Nephron (organoid): Measurements from ENCODE around the gene TRMU.
"Not testable (repeated sequence)": the region's sequence is repeated elsewhere in the genome, so short reads cannot be mapped to it uniquely, and the experiment has no call there.

Experiments
- H3K27ac Mint-ChIP-seq, 3 experiments: 2 replicates each; pipeline ENCODE4 v1.8.0; 2020; ENCODE audit warnings: mixed read lengths in 3 of 3, mild to moderate bottlenecking in 2 of 3, moderate library complexity in 1 of 3
- H3K27me3 Mint-ChIP-seq: 2 replicates; pipeline ENCODE4 v1.8.0; 2021; ENCODE audit warnings: low read depth, mild to moderate bottlenecking, moderate library complexity, mixed read lengths
- H3K36me3 Mint-ChIP-seq: 2 replicates; pipeline ENCODE4 v1.8.0; 2020; ENCODE audit warnings: low read depth, mixed read lengths
- H3K4me1 Mint-ChIP-seq: 2 replicates; pipeline ENCODE4 v1.8.0; 2020; ENCODE audit warnings: mixed read lengths
- H3K4me3 Mint-ChIP-seq, 3 experiments: 2 replicates each; pipeline ENCODE4 v1.8.0; 2020; ENCODE audit warnings: mild to moderate bottlenecking in 3 of 3, mixed read lengths in 3 of 3, moderate library complexity in 2 of 3
- H3K9me3 Mint-ChIP-seq: 2 replicates; pipeline ENCODE4 v1.8.0; 2020; ENCODE audit warnings: mixed read lengths
- CTCF ChIP-seq, 3 experiments: fragments of 200-600 bp; sonication (generic); IDR thresholded peaks; one replicate each; pipeline ENCODE4 v1.5.0; 2021; ENCODE audit warnings: antibody characterized with exemption in 3 of 3; ENCODE audit not compliant: unreplicated experiment in 3 of 3

TRMU gene

DNA sequence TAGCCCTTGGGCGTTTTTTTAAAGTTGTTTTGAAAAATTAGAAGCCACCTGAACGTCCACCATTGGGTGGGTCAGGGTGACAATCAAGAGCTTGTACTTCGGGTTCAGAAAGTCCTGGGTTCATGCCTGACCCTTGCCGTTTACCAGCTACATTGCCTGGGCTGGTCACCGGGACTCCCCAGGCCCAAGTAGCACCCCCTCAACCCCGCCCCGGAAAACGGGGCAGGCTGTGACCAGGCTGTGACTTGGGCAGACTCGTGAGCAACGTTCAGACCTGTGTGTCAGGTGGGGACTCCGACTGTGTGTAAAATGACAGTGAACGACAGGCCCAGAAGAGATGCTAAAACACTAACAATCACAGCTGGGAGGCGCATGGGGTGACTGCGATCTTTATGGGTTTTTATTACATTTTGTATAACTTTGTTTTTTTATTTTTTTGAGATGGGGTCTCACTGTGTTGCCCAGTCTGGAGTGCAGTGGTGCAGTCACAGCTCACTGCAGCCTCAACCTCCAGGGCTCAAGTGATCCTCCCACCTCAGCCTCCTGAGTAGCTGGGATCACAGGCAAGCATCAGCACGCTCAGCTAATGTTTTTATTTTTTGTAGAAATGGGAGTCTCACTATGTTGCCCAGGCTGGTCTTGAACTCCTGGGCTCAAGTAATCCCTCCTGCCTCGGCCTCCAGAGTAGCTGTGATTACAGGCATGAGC is 56.8 kb downstream of the TRMU start:
- TF ChIP-seq CTCF (IDR thresholded peaks at IDR 0.05; ENCODE audit: unreplicated experiment in 3 of 3): no peak
- Mint-ChIP-seq H3K4me3 (no peak overlapping the region), H3K4me1 (peaks cover 4% of the 10 kb centered on the region), H3K27ac (no peak overlapping the region), H3K9me3 (no peaks in the 10 kb centered on the region), H3K27me3 (no peaks in the 10 kb centered on the region), H3K36me3 (no peaks in the 10 kb centered on the region)

DNA sequence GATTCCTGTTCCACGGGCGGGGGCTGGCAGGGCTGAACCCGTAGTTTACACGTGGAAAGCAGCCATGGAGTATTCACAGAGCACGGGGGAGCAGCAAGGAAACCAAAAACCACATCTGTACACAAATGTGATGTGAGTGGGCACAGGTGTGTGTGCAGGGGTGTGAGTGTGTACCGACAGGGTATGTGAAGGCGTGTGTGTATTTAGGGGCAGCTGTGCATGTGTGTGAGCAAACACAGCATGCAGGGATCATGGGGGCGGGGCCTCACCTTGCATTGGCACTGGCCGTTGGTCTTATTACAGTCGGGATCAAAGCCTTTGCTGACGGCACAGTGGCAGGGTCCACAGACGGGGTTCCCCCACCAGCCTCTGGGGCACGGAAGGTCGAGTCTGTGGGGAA is 58.4 kb downstream of the TRMU start:
- no peaks in the 10 kb centered on the region for H3K27me3 Mint-ChIP-seq
- no peaks in the 10 kb centered on the region for H3K9me3 Mint-ChIP-seq
- H3K4me1 Mint-ChIP-seq: peaks cover 4% of the 10 kb centered on the region

DNA sequence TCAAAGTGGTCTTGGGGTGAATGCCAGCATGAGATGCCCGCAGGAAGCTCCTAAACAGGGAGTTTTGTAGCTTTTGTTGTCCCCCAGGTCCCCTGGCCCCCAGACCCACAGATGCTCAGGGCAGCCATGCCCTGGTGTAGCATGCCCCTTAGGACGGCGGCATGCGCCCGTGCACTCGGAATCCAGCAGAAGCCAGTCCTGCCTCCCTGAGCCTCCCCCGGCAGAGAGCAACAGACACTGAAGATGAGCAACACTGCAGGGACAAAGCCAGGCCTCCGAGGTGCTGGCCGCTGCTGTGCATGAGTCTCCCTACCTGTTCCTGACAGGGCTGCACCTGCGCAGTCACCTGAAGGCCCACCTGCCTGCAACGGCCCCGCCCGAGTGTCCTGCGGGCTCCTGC is 59.1 kb downstream of the TRMU start:
- no peaks in the 10 kb centered on the region for H3K36me3 Mint-ChIP-seq
- peaks cover 4% of the 10 kb centered on the region for H3K4me1 Mint-ChIP-seq
- H3K27ac Mint-ChIP-seq: no peak overlapping the region

More for the DNA sequence above, 58.4 kb downstream of the TRMU start:
- TF ChIP-seq CTCF (IDR thresholded peaks at IDR 0.05; ENCODE audit: unreplicated experiment in 3 of 3): no peak
- Mint-ChIP-seq H3K36me3 (no peaks in the 10 kb centered on the region), H3K4me3 (no peak overlapping the region), H3K27ac (no peak overlapping the region)

GRCh38 chr22:46395145-46395544 is 59.6 kb downstream of the TRMU start:
- H3K27ac Mint-ChIP-seq: no peak overlapping the region
- TF ChIP-seq CTCF (IDR thresholded peaks at IDR 0.05; ENCODE audit: unreplicated experiment in 3 of 3): no peak
- H3K4me1 Mint-ChIP-seq: no peaks in the 10 kb centered on the region
- H3K4me3 Mint-ChIP-seq: no peak overlapping the region
- H3K9me3 Mint-ChIP-seq: no peaks in the 10 kb centered on the region
- H3K36me3 Mint-ChIP-seq: no peaks in the 10 kb centered on the region
- H3K27me3 Mint-ChIP-seq: no peaks in the 10 kb centered on the region

More for the DNA sequence above, 59.1 kb downstream of the TRMU start:
- TF ChIP-seq CTCF (IDR thresholded peaks at IDR 0.05; ENCODE audit: unreplicated experiment in 3 of 3): no peak
- Mint-ChIP-seq H3K27me3 (no peaks in the 10 kb centered on the region), H3K4me3 (no peak overlapping the region), H3K9me3 (no peaks in the 10 kb centered on the region)

DNA sequence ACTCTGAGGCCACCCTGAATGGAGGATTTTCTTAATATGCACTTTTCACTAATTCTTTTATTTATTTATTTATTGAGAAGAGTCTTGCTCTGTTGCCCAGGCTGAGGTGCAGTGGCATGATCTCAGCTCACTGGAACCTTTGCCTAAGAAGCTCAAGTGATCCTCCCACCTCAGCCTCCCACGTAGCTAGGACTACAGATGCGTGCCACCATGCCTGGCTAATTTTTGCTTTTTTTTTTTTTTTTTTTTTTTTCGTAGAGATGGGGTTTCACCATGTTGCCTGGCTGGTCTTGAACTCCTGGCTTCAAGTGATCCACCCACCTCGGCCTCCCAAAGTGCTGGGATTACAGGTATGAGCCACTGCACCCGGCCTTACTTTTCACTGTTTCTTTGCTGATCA is 61.5 kb downstream of the TRMU start:
- H3K9me3 Mint-ChIP-seq, H3K4me1 Mint-ChIP-seq, H3K4me3 Mint-ChIP-seq, H3K27ac Mint-ChIP-seq, H3K36me3 Mint-ChIP-seq, H3K27me3 Mint-ChIP-seq: not testable (repeated sequence)

- Mint-ChIP-seq H3K9me3 (no peaks in the 10 kb centered on the region), H3K4me1 (no peaks in the 10 kb centered on the region), H3K36me3 (no peaks in the 10 kb centered on the region), H3K27ac (no peak overlapping the region), H3K27me3 (no peaks in the 10 kb centered on the region), H3K4me3 (no peak overlapping the region)
- no peak for TF ChIP-seq CTCF (IDR thresholded peaks at IDR 0.05; ENCODE audit: unreplicated experiment in 3 of 3)
Measured at GRCh38 chr22:46397514-46397913, 62.0 kb downstream of the TRMU start.
